Activated T-cell treated with anti-CD3 and anti-CD28 coated beads, Interleukin-2, amount 50 U/mL, for 48 hours (primary cell): ENCODE data around the gene TXNDC5.

Experiments
- DNase-seq, 2 experiments: peaks; one replicate each; pipeline ENCODE4 v3.0.0-alpha.2; 2020

Gene TXNDC5

DNA sequence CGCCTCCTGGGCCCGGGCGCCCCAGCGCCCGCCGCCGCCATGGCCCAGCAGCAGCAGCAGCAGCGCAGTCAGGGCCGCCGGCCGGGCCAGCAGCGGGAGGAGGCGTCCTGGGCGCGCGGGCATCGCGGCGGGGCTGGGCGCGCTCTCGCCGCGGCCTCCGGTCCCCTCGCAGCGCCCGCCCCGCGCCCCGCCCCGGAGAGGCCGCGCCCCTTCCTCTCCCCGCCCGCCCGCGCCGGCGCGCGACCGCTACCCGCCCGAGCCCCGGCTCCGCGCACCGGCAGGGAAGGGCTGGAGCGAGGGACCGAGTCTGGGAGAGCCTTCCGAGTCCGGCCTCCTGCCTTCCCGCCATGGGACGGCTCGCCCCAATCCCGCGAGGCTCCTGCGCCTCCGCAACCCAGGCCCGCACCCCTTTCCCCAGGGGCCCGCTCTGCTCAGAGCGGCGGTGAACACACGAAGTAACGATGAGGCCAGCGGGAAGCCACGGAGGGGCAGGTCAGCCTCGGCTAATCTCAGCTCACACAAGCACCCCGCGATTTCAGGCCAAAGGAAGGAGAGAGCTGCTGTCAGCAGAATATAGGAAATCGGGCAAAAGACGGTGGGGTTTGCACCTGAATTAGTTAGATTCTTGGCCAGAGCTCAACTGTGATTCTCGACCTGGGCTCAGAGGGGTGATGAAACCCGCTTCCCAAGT, at the start of gene TXNDC5:
TXNDC5 (minus strand) TSS at position 135 of the 691 bp plus-strand sequence; CDS start at position 123, 12 bp downstream.
- peak; percentile 80 to 84 for DNase-seq

DNA sequence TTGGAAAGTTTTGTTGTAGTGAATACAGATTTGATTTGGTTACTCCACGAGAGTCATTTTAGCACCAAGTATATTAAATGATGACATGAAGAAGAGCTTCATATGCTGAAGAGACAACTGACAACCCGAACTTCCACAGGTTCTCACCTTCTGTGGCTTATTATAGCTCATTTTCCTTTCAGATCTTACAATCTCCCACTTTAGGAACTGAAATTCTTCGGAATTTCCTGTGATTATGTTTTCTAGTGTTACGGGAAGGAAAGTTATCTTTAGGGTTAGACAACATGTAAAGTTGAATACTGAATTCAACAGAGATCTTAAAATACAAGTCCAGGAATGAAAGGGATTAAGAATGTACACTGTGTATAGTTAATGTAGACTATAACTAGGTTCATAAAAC, 49.6 kb upstream of the TXNDC5 start:
- no peak for DNase-seq

DNA sequence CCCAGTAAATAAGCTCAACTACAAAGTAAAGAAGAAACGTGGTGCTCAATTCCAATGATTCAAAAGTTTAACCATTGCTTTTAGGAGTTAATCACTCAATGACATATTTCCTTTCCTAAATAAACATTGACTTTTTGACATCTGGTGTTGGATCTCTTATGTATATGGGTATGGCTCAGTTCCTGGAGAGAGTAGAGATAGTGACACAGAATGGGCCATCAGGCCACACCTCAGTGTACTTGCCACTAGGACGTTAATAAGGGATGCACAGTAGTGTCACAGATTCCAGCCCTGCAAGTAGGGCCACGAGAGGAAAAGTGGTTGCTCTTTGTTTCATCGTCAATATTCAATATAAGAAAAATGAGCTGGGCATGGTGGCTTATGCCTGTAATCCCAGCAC, 48.9 kb upstream of the TXNDC5 start:
- DNase-seq, result no peak

DNA sequence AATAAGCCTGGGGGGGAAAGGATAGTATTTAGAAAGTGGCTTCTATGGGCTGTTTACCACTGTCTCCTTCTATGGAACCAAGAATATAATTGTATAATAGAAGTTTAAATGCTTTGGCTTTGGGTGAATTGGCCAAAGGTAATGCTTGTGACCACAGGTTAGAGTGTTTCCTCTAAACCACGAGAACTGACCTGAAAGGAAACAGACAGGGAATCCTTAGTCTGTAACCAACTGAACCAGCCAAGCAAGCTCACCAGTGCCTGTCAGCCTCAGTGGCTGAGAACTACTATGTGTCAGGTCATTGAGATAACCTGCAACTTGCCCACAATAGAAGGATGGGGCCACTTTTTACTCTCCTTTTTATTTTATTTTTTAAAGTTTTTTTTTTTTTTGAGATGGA, 47.9 kb upstream of the TXNDC5 start:
- DNase-seq, result no peak

DNA sequence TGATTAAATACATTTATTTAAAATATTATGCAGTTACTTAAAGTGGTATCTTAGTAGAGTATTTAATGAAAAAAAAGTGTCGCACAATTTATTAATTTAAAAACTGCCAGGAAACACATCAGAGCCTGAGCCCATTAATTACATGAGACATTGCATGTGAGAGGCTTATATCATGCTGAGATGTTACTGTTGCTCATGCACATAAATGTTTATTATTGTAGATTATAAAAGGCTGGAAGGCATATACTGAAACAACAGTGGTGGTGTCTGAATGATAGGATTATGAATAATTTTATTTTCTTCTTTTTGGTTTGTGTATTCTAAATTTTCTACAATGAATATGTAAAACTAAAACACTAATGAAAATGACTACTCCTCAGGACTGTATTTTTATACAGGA, 45.7 kb upstream of the TXNDC5 start:
- no peak for DNase-seq

GRCh38 chr6:7954477-7955200, 44.1 kb upstream of the TXNDC5 start:
- no peak for DNase-seq

- no peak for DNase-seq
Observed at GRCh38 chr6:7953753-7954152, 43.2 kb upstream of the TXNDC5 start.

DNA sequence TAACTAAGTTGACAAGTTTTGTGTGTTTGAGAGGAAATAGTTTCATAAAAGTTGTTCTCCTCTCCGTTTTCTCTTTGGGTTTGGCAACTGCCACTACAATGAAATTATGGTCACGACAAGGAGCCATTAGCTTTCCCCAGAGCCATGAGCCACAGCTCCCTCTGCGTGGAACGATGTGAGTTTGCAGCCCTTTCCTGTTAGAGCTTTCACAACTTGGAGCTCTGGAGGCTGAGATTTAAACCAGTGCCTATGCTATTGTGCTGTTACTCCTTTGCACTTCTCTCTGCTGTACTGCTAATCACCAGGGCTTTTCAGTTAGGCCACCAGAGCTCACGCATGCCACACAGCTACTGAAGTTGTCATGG, 29.3 kb upstream of the TXNDC5 start:
- no peak for DNase-seq

- no peak for DNase-seq
Observed at GRCh38 chr6:7939184-7939863, 28.7 kb upstream of the TXNDC5 start.

DNA sequence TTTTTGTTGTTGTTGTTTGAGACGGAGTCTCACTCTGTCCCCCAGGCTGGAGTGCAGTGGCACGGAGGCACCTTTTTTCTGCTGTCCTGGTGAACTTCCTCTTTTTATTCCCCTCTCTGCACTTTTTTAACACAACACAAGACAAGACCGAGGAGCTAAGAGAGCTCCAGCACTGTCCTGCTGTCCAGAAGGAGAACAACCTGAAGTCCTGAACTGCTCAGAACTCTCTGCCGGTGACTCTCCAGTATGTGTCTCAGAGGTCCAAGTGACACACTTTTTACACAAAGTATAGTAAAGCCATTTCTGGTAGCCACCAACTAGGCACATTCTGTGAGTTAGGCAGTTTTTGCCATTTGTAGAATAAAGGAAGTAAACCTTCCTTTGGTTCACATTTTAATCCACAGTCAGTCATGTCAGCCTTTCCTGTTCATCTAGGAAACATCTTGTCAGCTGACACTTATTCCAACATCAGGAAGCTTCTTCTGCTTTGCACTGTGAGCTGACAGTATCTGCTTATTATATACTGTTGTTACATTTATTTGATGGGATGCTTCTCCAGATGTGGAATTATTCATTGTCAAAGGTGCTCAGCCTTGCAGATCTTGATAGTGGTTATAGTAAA, 28.1 kb upstream of the TXNDC5 start:
- no peak for DNase-seq

GRCh38 chr6:7933794-7934193, 23.2 kb upstream of the TXNDC5 start:
- no peak for DNase-seq

GRCh38 chr6:7932625-7933024, 22.0 kb upstream of the TXNDC5 start:
- DNase-seq, result no peak

DNA sequence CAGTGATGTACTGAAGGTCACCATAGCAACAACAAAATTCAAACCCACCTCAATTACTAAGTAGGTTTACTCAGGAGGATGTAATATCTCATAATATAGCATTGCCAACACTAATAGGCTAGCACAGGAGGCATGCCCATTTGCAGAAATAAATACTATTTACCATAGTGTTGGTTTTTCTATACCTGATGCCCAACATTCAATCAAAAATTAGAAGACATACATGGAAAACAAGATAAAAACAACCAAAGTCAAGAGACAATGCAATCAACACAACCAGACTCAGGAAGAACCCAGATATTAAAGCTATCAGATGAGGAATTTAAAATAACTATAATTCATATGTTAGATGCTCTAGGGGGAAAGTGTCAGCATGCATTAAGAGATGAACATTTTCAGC, 14.3 kb upstream of the TXNDC5 start:
- DNase-seq, result no peak

- DNase-seq, result no peak
Observed at GRCh38 chr6:7922596-7922995, 12.0 kb upstream of the TXNDC5 start.

DNA sequence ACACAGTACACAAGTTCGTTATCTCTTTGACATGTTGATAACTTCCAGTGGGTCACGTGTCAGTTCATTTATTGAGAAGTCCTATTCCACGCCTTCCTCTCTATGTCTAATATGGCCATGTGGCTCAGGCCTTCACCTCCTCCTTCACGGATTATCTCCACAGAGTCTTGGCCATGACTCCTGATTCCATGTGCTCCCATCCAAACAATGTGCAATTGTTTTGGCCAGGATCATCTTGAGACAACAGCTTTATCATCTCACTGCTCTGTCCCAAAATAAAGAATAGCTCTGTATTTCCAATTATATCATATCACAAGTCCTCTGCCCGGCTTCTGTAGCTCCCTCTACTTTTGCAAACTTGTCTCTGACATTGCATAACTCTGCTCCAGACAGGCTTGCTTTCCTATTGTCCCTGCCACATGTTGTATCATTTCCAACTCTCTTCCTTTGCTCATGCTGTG, 11.1 kb upstream of the TXNDC5 start:
- no peak for DNase-seq

- no peak for DNase-seq
Observed at GRCh38 chr6:7921046-7921445, 10.5 kb upstream of the TXNDC5 start.

DNA sequence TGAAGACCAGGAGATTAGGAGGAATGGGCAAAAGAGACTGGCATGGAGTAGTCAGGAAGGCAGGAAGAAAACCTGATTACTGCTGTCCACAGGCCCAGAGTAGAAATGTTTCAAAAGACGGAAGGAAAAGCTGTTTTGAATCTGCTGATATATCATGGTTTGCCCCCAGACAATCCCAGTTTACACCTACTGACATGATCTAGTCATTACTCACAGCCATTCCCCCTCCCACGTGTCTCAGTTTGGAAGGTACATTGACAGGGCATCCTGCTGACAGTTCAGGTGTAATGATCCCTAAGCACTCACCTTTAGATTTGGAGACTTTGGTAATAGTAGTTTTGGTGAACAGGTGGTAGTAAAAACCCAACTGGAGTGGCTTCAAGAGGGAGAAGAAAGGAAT, 9.8 kb upstream of the TXNDC5 start:
- DNase-seq, result peak in 1 of 2 experiments; percentile 30

DNA sequence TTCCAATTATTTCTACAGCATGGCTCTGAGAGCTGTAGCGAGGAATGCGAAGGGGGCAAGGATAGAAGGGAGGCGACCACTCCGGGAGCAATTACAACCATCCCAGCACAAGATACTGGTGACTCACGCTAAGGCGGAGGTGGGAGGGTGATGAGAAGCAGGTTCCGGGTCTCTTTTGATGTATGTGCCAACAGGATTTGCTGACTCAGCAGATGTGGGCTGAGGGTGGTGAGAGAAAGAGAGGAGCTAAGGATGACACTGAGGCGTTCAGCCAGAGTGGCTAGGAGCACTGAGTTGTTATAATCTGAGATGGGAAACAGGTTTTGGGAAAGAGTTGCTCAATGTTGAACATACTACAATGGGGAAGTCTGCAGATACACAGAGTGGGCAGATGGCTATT, 9.3 kb upstream of the TXNDC5 start:
- DNase-seq, result peak; percentile 58 to 63

GRCh38 chr6:7918403-7918802, 7.8 kb upstream of the TXNDC5 start:
- DNase-seq, result no peak

- DNase-seq, result no peak
Observed at GRCh38 chr6:7917729-7918128, 7.1 kb upstream of the TXNDC5 start.

GRCh38 chr6:7916959-7917358, 6.4 kb upstream of the TXNDC5 start:
- no peak for DNase-seq

GRCh38 chr6:7914991-7915789, 4.6 kb upstream of the TXNDC5 start:
- no peak for DNase-seq

- no peak for DNase-seq
Observed at GRCh38 chr6:7914311-7914710, 3.7 kb upstream of the TXNDC5 start.
